PFSK-1 (cell line): ENCODE measurements around the gene S100A16.
A peak's percentile ranks its signal among the peaks of the same experiment; 100 is the strongest.

ENCODE experiments used
- FOXP2 ChIP-seq: optimal IDR thresholded peaks from 2 replicates; pipeline ENCODE3; 2011; ENCODE audit warnings: borderline replicate concordance, control low read depth, inconsistent platforms; ENCODE audit not compliant: insufficient read depth; ENCODE audit errors: extremely low read length, extremely low read depth
- POLR2AphosphoS5 ChIP-seq: IDR thresholded peaks from 2 replicates; pipeline ENCODE4 v1.6.1; 2012; ENCODE audit warnings: low read depth, mild to moderate bottlenecking, control low read depth, low read length, moderate library complexity
- REST ChIP-seq, 2 experiments: IDR thresholded peaks; 2 replicates each; pipeline versions ENCODE4 v1.6.1 to v1.8.0; 2011 to 2012; ENCODE audit warnings: low read depth in 2 of 2, low read length in 2 of 2, control low read depth in 1 of 2, inconsistent platforms in 1 of 2, mild to moderate bottlenecking in 1 of 2, moderate library complexity in 1 of 2; ENCODE audit not compliant: insufficient read depth in 1 of 2
- SIN3A ChIP-seq: IDR thresholded peaks from 2 replicates; pipeline ENCODE4 v1.6.1; 2012; ENCODE audit warnings: mild to moderate bottlenecking, low read length, moderate library complexity, borderline replicate concordance; ENCODE audit not compliant: insufficient read depth
- TAF1 ChIP-seq: IDR thresholded peaks from 2 replicates; pipeline ENCODE4 v1.6.1; 2012; ENCODE audit warnings: low read length, control low read depth, borderline replicate concordance; ENCODE audit not compliant: insufficient read depth

S100A16 gene

GRCh38 chr1:153587314-153587713 lies 25.6 kb downstream of the S100A16 start:
- TF ChIP-seq POLR2AphosphoS5 (no peak), REST (IDR thresholded peaks at IDR 0.05; ENCODE audit: insufficient read depth in 1 of 2, low read depth in 2 of 2, low read length in 2 of 2) (0 out of 4 replicates have a peak, but pooled peaks of 1 of the 2 experiments have one; percentile 7)

GRCh38 chr1:153586347-153586746 lies 26.6 kb downstream of the S100A16 start:
- no peak for TF ChIP-seq SIN3A
- no peak for TF ChIP-seq REST (IDR thresholded peaks at IDR 0.05; ENCODE audit: insufficient read depth in 1 of 2, low read depth in 2 of 2, low read length in 2 of 2)
- no peak for TF ChIP-seq POLR2AphosphoS5
- no peak for TF ChIP-seq FOXP2
- TF ChIP-seq TAF1 = no peak

- TF ChIP-seq POLR2AphosphoS5 (no peak), REST (IDR thresholded peaks at IDR 0.05; ENCODE audit: insufficient read depth in 1 of 2, low read depth in 2 of 2, low read length in 2 of 2) (no peak), SIN3A (no peak), TAF1 (no peak), FOXP2 (no peak)
Measured at GRCh38 chr1:153585006-153585405, 27.9 kb downstream of the S100A16 start.

GRCh38 chr1:153583976-153584375 lies 29.0 kb downstream of the S100A16 start:
- TF ChIP-seq REST (IDR thresholded peaks at IDR 0.05; ENCODE audit: insufficient read depth in 1 of 2, low read depth in 2 of 2, low read length in 2 of 2) (no peak), FOXP2 (no peak), POLR2AphosphoS5 (no peak), SIN3A (no peak), TAF1 (no peak)

- TF ChIP-seq TAF1 (no peak), REST (IDR thresholded peaks at IDR 0.05; ENCODE audit: insufficient read depth in 1 of 2, low read depth in 2 of 2, low read length in 2 of 2) (no peak), SIN3A (no peak), POLR2AphosphoS5 (no peak), FOXP2 (no peak)
Measured at GRCh38 chr1:153578936-153579335, 34.0 kb downstream of the S100A16 start.
